HG02870 (cell line): Measurements from ENCODE around the gene KCNK3.

ENCODE experiments used
- ATAC-seq: cut with Tn5 transposase; IDR thresholded peaks from one replicate; pipeline ENCODE4 v1.9.1; 2021; ENCODE audit warnings: mild to moderate bottlenecking, moderate library complexity; ENCODE audit not compliant: unreplicated experiment

KCNK3 gene

GRCh38 chr2:26685989-26686839 lies 6.3 kb upstream of the KCNK3 start:
- ATAC-seq, result no peak

DNA sequence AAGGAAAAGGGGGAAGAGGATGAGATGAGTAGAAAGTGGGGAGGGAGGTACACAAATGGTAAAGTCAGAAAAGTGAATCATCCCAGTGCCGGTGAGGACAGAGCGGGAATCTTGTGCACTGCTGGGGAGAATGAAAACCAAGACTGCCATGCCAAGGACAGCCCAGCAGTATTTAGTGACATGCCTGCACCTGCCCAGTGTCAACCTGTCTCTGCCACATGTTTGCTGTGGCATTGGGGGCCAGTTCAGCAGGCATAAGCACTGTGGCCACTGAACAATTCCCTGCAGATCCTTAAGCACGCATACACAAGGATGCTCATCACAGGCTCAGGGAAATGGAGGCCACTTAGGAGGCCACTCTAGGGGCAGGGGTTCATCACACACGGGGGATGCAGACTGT lies 5.2 kb upstream of the KCNK3 start:
- no peak for ATAC-seq

DNA sequence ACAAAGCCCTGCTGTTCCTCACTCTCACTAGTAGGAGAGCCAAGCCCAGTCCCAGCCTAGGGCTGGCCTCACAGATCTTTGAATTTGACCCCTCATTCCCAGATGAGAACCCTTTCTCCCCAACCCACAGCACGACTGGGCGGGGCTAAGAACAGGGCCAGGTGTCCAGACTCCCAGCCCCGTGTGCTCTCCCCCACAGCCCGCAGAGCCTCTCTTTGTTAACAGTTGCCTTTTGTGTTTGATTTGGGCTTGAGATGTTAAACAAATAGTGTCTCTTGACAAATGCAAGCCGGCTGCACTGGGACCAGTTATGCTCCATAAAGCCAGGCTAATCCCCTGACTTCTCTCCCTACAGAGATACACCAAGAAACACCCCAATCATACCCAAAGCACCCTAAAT lies 4.7 kb upstream of the KCNK3 start:
- no peak for ATAC-seq

DNA sequence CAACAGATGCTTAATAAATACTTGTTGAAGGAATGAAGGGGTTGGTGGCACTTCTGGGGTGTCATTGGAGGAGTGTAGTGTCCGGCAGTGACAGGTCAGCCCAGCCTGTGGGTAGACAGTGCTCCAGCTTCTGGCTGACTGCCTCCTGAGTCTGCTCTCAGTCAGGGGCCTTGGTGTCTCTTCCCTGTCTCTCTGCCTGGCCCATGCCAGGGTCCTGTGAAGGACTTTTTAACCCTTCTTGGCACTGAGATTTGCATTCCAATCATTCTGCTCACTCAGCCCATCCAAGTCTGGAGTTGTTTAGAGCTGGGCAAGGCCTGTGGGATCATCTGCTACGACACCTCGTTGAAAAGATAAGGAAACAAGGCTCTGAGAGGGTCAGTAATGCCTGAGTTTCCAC lies 1.4 kb upstream of the KCNK3 start:
- ATAC-seq, result no peak

DNA sequence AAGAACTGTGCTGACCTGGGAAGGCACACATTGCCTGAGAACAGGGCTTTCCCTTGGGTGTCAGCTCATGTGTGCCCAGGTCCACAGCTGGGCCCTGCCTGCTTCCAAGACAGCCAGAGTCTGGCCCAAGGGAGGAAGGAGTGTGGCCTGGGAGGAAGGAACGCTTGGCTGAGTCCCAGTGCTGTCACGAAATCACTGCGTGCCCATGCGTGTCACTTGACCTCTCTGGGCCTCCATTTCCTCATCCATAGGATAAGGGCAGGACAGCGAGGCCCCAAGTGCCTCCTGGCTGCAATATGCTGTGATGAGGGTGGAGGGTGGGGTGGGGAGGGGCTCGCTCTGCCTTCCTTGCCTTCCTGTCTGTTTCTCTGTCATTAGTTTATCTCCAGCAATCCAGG lies 642 bp upstream of the KCNK3 start:
- ATAC-seq, result no peak

DNA sequence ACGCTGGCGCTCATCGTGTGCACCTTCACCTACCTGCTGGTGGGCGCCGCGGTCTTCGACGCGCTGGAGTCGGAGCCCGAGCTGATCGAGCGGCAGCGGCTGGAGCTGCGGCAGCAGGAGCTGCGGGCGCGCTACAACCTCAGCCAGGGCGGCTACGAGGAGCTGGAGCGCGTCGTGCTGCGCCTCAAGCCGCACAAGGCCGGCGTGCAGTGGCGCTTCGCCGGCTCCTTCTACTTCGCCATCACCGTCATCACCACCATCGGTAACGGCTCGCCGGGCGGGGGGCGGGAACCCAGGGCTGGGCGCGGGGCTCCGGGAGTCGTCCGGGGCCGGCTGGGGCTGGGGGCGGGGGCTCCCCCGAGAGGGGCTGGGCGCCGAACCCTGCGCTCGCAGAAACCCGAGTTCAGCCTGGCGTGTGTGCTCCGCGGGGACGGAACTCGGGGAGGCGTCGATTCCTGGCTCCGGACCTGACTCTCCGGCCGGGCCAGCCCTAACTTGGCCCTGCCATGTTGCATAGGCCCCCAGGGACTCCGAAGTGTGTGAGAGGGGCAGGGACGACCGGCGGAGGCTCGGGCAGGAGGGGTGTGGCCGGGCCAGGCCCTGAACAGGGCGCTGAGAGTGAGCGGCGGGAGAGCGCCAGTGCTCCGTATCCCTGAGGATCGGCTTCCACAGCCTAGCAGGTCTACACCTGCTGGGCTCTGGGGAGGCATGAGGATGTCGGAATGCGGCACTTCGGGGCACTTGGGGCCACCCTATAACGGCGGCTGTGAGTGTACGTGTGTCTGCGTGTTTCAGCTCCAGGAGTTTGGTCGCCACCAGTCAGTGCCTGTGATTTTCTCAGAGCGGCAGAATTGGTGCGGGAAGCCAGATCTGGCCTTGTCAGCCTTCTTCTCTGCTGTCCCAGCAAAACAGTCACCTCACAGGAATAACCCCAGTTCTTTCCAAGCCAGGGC lies 651 bp downstream of the KCNK3 start:
- no peak for ATAC-seq

- ATAC-seq, result no peak
Observed at GRCh38 chr2:26694001-26694400, 1.5 kb downstream of the KCNK3 start.

- no peak for ATAC-seq
Observed at GRCh38 chr2:26696351-26696816, 3.9 kb downstream of the KCNK3 start.

- ATAC-seq, result no peak
Observed at GRCh38 chr2:26697425-26697824, 4.9 kb downstream of the KCNK3 start.

DNA sequence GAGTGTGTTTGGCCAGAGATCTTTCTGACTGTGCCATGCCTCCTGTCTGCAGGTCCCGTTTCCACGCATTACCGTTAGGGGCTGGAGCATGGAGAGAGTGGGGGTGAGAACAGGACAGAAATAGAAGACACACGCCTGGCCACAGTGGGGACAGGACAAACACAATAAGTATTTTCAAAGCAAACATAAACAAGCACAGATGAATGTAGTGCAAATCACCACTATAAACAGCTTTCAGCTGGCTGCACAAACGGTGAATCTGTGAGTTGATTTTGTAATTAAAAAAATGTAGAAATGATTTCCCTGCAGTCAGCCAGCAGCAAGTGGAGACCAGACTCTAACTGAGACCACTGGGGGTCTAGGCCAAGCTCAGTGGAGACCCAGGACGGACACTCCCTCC lies 6.8 kb downstream of the KCNK3 start:
- ATAC-seq, result no peak

GRCh38 chr2:26700078-26700477 lies 7.6 kb downstream of the KCNK3 start:
- no peak for ATAC-seq

GRCh38 chr2:26701596-26701995 lies 9.1 kb downstream of the KCNK3 start:
- no peak for ATAC-seq

DNA sequence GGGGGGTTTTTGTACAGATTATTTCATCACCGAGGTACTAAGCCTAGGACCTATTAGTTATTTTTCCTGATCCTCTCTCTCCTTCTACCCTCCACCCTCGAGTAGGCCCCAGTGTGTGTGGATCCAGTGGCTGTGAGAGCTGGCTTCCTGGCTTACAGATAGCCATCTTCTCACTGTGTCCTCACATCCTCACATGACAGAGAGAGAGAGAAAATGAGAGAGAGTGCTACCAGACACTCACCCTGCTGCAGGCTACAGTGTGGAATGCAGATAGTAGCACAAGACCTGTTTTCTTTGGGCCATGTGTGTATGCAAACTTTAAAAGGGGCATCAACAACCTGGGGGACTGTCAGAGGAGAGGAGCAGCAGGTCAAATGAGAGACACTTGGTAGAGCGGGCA lies 9.5 kb downstream of the KCNK3 start:
- no peak for ATAC-seq

GRCh38 chr2:26704441-26704977 lies 12.0 kb downstream of the KCNK3 start:
- ATAC-seq, result no peak

- ATAC-seq, result no peak
Observed at GRCh38 chr2:26705126-26705525, 12.6 kb downstream of the KCNK3 start.

- no peak for ATAC-seq
Observed at GRCh38 chr2:26706093-26706492, 13.6 kb downstream of the KCNK3 start.

GRCh38 chr2:26706616-26707473 lies 14.3 kb downstream of the KCNK3 start:
- ATAC-seq, result no peak

GRCh38 chr2:26707747-26708146 lies 15.2 kb downstream of the KCNK3 start:
- no peak for ATAC-seq

GRCh38 chr2:26708457-26708856 lies 15.9 kb downstream of the KCNK3 start:
- no peak for ATAC-seq

DNA sequence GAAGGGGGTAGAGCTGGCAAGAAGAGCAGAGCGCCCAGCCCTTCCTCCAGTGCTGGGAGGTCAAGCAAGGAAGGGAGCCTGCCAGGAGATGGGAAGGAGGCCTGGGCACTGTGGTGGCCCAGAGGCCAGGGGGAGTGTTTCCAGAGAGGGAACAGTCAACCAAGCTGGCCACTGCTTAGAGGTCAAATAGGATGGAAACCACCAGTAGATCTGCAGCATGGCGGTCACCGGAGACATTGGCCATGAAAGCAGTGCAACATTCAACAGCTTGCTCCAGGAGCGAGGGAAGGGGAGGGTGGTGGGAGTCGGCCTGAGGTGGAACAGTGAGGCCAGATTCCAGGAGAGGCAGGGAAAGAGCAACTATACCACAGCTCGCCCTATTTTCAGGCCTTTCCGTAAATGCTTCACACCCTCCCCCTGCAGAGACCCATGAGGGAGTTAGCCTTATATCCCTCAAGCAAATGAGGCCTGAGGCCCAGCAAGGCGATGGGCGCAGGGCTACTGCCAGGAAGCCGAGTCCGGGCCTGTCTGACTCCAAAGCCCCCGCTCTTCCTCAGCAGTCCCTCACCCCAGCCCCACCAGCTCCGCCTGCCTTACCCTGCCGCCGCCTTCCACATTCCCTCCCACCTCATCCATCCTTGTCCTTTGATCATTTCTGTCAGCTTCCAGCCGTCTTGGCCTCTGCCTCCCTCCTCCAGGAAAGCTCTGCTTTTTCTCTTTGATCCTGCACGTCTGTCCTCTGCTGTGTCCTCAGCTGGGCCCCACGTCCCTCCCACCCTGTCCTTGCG lies 17.0 kb downstream of the KCNK3 start:
- ATAC-seq, result no peak
